ENCODE data around the gene STXBP5.

DNA sequence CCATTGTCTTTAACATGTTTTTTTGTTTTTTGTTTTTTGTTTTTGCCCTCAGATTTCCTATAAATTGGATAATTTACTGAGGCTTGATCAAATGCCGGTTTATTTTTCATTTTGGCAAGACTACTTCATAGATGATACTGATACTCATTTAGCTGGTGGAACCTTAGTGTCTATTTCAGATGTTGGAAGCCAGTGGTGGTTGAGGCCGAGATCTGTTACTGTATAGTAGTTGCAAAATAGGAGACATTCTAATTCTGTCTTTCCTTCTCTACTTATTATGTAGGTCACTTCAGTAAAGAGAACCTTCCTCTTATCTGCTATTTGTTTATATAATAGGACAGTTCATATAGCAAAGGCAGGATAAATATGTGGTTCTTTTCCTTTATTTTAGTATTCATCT, 63.4 kb downstream of the STXBP5 start:
- TF ChIP-seq, protein P1, sequence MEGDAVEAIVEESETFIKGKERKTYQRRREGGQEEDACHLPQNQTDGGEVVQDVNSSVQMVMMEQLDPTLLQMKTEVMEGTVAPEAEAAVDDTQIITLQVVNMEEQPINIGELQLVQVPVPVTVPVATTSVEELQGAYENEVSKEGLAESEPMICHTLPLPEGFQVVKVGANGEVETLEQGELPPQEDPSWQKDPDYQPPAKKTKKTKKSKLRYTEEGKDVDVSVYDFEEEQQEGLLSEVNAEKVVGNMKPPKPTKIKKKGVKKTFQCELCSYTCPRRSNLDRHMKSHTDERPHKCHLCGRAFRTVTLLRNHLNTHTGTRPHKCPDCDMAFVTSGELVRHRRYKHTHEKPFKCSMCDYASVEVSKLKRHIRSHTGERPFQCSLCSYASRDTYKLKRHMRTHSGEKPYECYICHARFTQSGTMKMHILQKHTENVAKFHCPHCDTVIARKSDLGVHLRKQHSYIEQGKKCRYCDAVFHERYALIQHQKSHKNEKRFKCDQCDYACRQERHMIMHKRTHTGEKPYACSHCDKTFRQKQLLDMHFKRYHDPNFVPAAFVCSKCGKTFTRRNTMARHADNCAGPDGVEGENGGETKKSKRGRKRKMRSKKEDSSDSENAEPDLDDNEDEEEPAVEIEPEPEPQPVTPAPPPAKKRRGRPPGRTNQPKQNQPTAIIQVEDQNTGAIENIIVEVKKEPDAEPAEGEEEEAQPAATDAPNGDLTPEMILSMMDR (IDR thresholded peaks at IDR 0.05) = no peak
- TF ChIP-seq POLR2AphosphoS5 (IDR thresholded peaks at IDR 0.05) = no peak
- TF ChIP-seq POLR2A (IDR thresholded peaks at IDR 0.05) = no peak

Measured in upper lobe of left lung (tissue), 4 donors.